SU-DHL-6 (cell line): ENCODE results near the gene SLAMF7.

Experiments used
- H2AFZ ChIP-seq: fragments of 200-600 bp; sonication (generic); 2 replicates; pipeline ENCODE4 v1.6.1; 2014; ENCODE audit warnings: low read depth, mild to moderate bottlenecking, moderate library complexity, mixed read lengths, antibody characterized with exemption, low read length; ENCODE audit not compliant: severe bottlenecking
- H3F3A ChIP-seq: fragments of 200-600 bp; shearing (Covaris generic); 2 replicates; pipeline ENCODE4 v1.6.0; 2016; ENCODE audit warnings: antibody characterized with exemption, mild to moderate bottlenecking; ENCODE audit not compliant: insufficient read depth
- H3K27ac ChIP-seq: fragments of 200-600 bp; sonication (generic); 2 replicates; pipeline ENCODE4 v1.5.1; 2016; ENCODE audit warnings: low read depth, mild to moderate bottlenecking, low read length, moderate library complexity, mixed read lengths
- H3K27me3 ChIP-seq: fragments of 200-600 bp; sonication (generic), shearing (Covaris generic); 2 replicates; pipeline ENCODE4 v1.6.0; 2014; ENCODE audit warnings: mild to moderate bottlenecking, low read length
- H3K36me3 ChIP-seq: fragments of 200-600 bp; sonication (generic); 2 replicates; pipeline ENCODE4 v1.6.1; 2014; ENCODE audit warnings: mild to moderate bottlenecking, low read length, mixed read lengths
- H3K4me2 ChIP-seq: fragments of 300-600, 200-600 bp; shearing (Covaris generic), sonication (generic); 2 replicates; pipeline ENCODE4 v1.6.0; 2014; ENCODE audit warnings: low read length, low read depth, mild to moderate bottlenecking; ENCODE audit not compliant: poor library complexity, severe bottlenecking
- H3K4me3 ChIP-seq: fragments of 200-600 bp; sonication (generic); 2 replicates; pipeline ENCODE4 v1.5.1; 2014; ENCODE audit warnings: antibody characterized with exemption, low read length, mild to moderate bottlenecking, mixed read lengths; ENCODE audit not compliant: insufficient read depth, poor library complexity, severe bottlenecking
- H3K79me2 ChIP-seq: fragments of 200-600 bp; sonication (generic); 2 replicates; pipeline ENCODE4 v1.6.1; 2014; ENCODE audit warnings: mild to moderate bottlenecking, low read length, moderate library complexity; ENCODE audit not compliant: insufficient read depth
- H3K9ac ChIP-seq: fragments of 200-600 bp; sonication (generic); 2 replicates; pipeline ENCODE4 v1.7.0; 2014; ENCODE audit warnings: mild to moderate bottlenecking, low read length
- H3K9me2 ChIP-seq: fragments of 200-600 bp; sonication (generic); replicated peaks from 2 replicates; pipeline ENCODE4 v1.6.1; 2014; ENCODE audit warnings: low read length; ENCODE audit not compliant: insufficient read depth
- H3K9me3 ChIP-seq: fragments of 200-600 bp; sonication (generic); 2 replicates; pipeline ENCODE4 v1.6.1; 2014; ENCODE audit warnings: low read length, mixed read lengths; ENCODE audit not compliant: insufficient read depth
- H4K20me1 ChIP-seq: fragments of 200-600 bp; sonication (generic); 2 replicates; pipeline ENCODE4 v1.6.1; 2014; ENCODE audit warnings: low read depth, mild to moderate bottlenecking, antibody characterized with exemption, low read length, moderate library complexity, mixed read lengths
- CTCF ChIP-seq: fragments of 200-600 bp; sonication (generic); IDR thresholded peaks from one replicate; pipeline ENCODE4 v1.5.1; 2017; ENCODE audit warnings: antibody characterized with exemption, mild to moderate bottlenecking, low read length, moderate library complexity; ENCODE audit not compliant: insufficient read depth, poor library complexity, severe bottlenecking
- EZH2phosphoT487 ChIP-seq: fragments of 200-600 bp; sonication (generic), shearing (Covaris generic); conservative IDR thresholded peaks from 2 replicates; pipeline ENCODE4 v1.6.1; 2018; ENCODE audit warnings: mild to moderate bottlenecking, antibody characterized with exemption, low read length, moderate library complexity, mixed read lengths

Gene SLAMF7

GRCh38 chr1:160705742-160706141 is 33.3 kb upstream of the SLAMF7 start:
- Histone ChIP-seq H3K79me2 (peaks cover 100% of the 10 kb centered on the region), H3K27ac (peak overlapping the region; percentile 15; the same call in 1 of the 2 replicates), H3K36me3 (peaks cover 28% of the 10 kb centered on the region), H3K9ac (no peak overlapping the region), H3F3A (peaks cover 45% of the 10 kb centered on the region), H3K9me3 (no peaks in the 10 kb centered on the region), H4K20me1 (peaks cover 35% of the 10 kb centered on the region; the same call in 1 of the 2 replicates), H3K4me3 (no peak overlapping the region), H3K4me2 (peak overlapping the region; percentile 48), H2AFZ (no peak overlapping the region), H3K27me3 (no peaks in the 10 kb centered on the region), H3K9me2 (no peaks in the 10 kb centered on the region)
- TF ChIP-seq EZH2phosphoT487 = no peak
- TF ChIP-seq CTCF = no peak

DNA sequence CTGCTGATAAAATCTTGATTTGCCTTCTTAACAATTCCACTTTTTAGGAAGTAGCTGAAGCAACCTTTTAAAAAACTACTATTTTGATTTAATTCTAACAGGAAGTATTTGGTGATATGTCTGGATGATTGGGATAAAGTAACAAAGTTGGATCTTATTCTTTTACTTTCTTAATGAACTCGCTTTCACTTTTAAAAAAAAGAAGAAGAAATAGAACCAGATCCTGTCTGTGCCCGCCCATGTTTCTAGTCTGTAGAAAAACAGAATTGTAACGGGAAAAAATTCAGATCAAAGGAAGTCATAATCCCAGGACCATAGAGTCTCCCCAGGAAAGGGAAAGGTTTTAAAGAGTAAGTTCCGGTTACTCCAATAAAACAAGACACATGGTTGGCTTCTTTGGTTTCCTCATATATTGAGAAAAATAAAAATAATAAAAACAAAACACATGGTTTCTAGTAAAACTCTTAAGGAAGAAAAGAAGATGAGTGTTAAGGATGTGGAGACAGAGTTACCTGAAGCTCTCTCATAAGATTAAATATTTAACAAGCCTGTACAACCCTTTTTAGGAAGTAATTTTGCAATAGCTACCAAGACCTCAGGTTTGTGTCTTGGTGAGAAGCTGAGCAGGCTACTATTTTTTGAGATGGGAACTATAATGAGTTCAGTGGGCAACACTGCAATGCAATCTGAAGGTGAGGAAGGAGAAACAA is 32.4 kb upstream of the SLAMF7 start:
- peaks cover 28% of the 10 kb centered on the region for H3K36me3 ChIP-seq

DNA sequence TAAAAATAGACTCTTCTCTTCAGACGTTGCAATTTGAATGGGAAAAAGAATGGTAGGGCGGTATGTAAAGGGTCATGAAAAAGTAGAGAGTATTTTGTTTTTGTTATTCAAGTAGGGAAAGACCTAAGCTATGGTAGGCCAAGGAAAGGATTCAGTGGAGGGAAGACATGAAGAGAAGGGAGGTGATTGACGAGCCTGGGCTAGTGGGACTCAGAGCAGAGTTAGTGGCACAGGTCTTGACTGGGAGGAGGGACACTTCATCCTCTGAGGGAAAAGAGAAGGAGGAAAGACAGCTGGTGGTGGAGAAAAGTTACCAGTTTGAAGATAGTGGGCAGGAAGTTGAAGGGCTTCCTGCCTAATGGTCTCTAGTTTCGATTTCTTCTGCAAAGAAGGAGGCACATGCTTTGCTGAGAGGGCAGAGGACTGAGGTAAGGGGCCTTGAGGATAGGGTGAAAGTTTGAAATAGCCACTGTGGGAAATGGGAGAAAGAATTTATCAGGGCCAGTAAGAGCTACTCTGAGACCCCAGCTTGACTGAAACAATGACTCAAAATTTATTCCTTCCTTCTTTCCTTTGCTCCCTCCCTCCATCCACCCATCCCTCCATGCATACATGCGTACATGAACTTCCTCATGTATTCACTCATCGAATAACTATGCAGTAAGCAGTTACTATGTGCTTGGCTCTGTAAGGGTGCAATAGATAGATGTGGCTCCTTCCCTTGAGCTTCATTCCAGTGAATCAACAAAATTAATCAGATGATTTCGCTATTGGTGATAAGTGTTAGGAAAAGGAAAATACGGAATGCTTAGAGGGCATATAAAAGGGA is 31.6 kb upstream of the SLAMF7 start:
- H3K27me3 ChIP-seq = no peaks in the 10 kb centered on the region
- peaks cover 93% of the 10 kb centered on the region for H3K79me2 ChIP-seq
- TF ChIP-seq CTCF = no peak
- TF ChIP-seq EZH2phosphoT487 = no peak
- peaks cover 28% of the 10 kb centered on the region for H3K36me3 ChIP-seq
- no peak overlapping the region for H2AFZ ChIP-seq
- peaks cover 53% of the 10 kb centered on the region for H3F3A ChIP-seq
- peaks cover 28% of the 10 kb centered on the region; the same call in 1 of the 2 replicates for H4K20me1 ChIP-seq
- H3K27ac ChIP-seq = peak overlapping the region; percentile 99
- H3K4me2 ChIP-seq = peak overlapping the region; percentile 84
- no peaks in the 10 kb centered on the region for H3K9me2 ChIP-seq
- H3K4me3 ChIP-seq = peak overlapping the region; percentile 77
- no peaks in the 10 kb centered on the region for H3K9me3 ChIP-seq
- H3K9ac ChIP-seq = peak overlapping the region; percentile 84

More for the DNA sequence above, 32.4 kb upstream of the SLAMF7 start:
- H3K9me2 ChIP-seq = no peaks in the 10 kb centered on the region
- no peaks in the 10 kb centered on the region for H3K27me3 ChIP-seq
- no peaks in the 10 kb centered on the region for H3K9me3 ChIP-seq
- peak overlapping the region; percentile 77 for H3K4me3 ChIP-seq
- peaks cover 45% of the 10 kb centered on the region for H3F3A ChIP-seq
- TF ChIP-seq CTCF = no peak
- no peak for TF ChIP-seq EZH2phosphoT487
- H2AFZ ChIP-seq = no peak overlapping the region
- H3K4me2 ChIP-seq = peak overlapping the region; percentile 84
- peaks cover 100% of the 10 kb centered on the region for H3K79me2 ChIP-seq
- peak overlapping the region; percentile 84 for H3K9ac ChIP-seq
- H3K27ac ChIP-seq = peak overlapping the region; percentile 99
- peaks cover 33% of the 10 kb centered on the region; the same call in 1 of the 2 replicates for H4K20me1 ChIP-seq
